ENCODE data around the gene SLC17A8.

Gene SLC17A8

GRCh38 chr12:100443434-100443833 is 86.6 kb downstream of the SLC17A8 start:
- ATAC-seq: no peak
- TF ChIP-seq CREB5 (CRISPR knock-in tag; IDR thresholded peaks at IDR 0.05; ENCODE audit: low read depth) (no peak), ZNF8 (CRISPR knock-in tag; IDR thresholded peaks at IDR 0.05) (no peak), ZFP30 (CRISPR knock-in tag; IDR thresholded peaks at IDR 0.05) (no peak), ZNF70 (CRISPR knock-in tag; IDR thresholded peaks at IDR 0.05) (no peak), ZC3H10 (CRISPR knock-in tag; IDR thresholded peaks at IDR 0.05) (no peak), ZNF565 (CRISPR knock-in tag; conservative IDR thresholded peaks at IDR 0.05; ENCODE audit: low read depth) (no peak), POU6F1 (CRISPR knock-in tag; IDR thresholded peaks at IDR 0.05; ENCODE audit: borderline replicate concordance, low read depth) (no peak), TCF4 (CRISPR knock-in tag; IDR thresholded peaks at IDR 0.05; ENCODE audit: borderline replicate concordance) (no peak), OSR1 (CRISPR knock-in tag; IDR thresholded peaks at IDR 0.05) (no peak), ISL1 (CRISPR knock-in tag; IDR thresholded peaks at IDR 0.05) (no peak), BACH2 (CRISPR knock-in tag; IDR thresholded peaks at IDR 0.05; ENCODE audit: borderline replicate concordance) (no peak), TOX (CRISPR knock-in tag; IDR thresholded peaks at IDR 0.05; ENCODE audit: borderline replicate concordance) (no peak), CSDC2 (CRISPR knock-in tag; IDR thresholded peaks at IDR 0.05) (no peak), ZFP3 (CRISPR knock-in tag; IDR thresholded peaks at IDR 0.05) (no peak), SNAI2 (CRISPR knock-in tag; IDR thresholded peaks at IDR 0.05) (no peak)

- TF ChIP-seq GLIS3 (CRISPR knock-in tag; IDR thresholded peaks at IDR 0.05) (no peak), POU6F1 (CRISPR knock-in tag; IDR thresholded peaks at IDR 0.05; ENCODE audit: borderline replicate concordance, low read depth) (no peak), SNAI2 (CRISPR knock-in tag; IDR thresholded peaks at IDR 0.05) (no peak), CSRNP3 (CRISPR knock-in tag; IDR thresholded peaks at IDR 0.05) (no peak), TSHZ2 (CRISPR knock-in tag; IDR thresholded peaks at IDR 0.05) (no peak), TOX (CRISPR knock-in tag; IDR thresholded peaks at IDR 0.05; ENCODE audit: borderline replicate concordance) (no peak), OSR1 (CRISPR knock-in tag; IDR thresholded peaks at IDR 0.05) (no peak), ZFP30 (CRISPR knock-in tag; IDR thresholded peaks at IDR 0.05) (no peak), ZNF565 (CRISPR knock-in tag; conservative IDR thresholded peaks at IDR 0.05; ENCODE audit: low read depth) (no peak), ZNF8 (CRISPR knock-in tag; IDR thresholded peaks at IDR 0.05) (no peak), RARB (CRISPR knock-in tag; IDR thresholded peaks at IDR 0.05) (no peak), CREB5 (CRISPR knock-in tag; IDR thresholded peaks at IDR 0.05; ENCODE audit: low read depth) (no peak)
- ATAC-seq: no peak
Observed at GRCh38 chr12:100445081-100445481, 88.2 kb downstream of the SLC17A8 start.

GRCh38 chr12:100447381-100447780 is 90.5 kb downstream of the SLC17A8 start:
- ATAC-seq: no peak
- TF ChIP-seq POU6F1 (CRISPR knock-in tag; IDR thresholded peaks at IDR 0.05; ENCODE audit: borderline replicate concordance, low read depth) (no peak), ISL1 (CRISPR knock-in tag; IDR thresholded peaks at IDR 0.05) (no peak), PATZ1 (CRISPR knock-in tag; IDR thresholded peaks at IDR 0.05; ENCODE audit: borderline replicate concordance) (no peak), ZNF8 (CRISPR knock-in tag; IDR thresholded peaks at IDR 0.05) (no peak), ZFP30 (CRISPR knock-in tag; IDR thresholded peaks at IDR 0.05) (no peak), CSRNP3 (CRISPR knock-in tag; IDR thresholded peaks at IDR 0.05) (no peak)

Data from SK-N-SH treated with all-trans-retinoic acid at 6 μM for 48 hours (cell line).